Activated CD8-positive, alpha-beta memory T cell treated with anti-CD3 and anti-CD28 coated beads, Interleukin-2, amount 50 U/mL, for 1 hour (primary cell): Measurements from ENCODE around the gene HMX2.

Experiments used
- DNase-seq: peaks from one replicate; pipeline ENCODE4 v3.0.0-alpha.2; 2020; ENCODE audit errors: extremely low read depth

Gene HMX2

GRCh38 chr10:123147635-123148413, at the start of gene HMX2:
Gene HMX2 (plus strand): TSS chr10:123148136. CDS start chr10:123148379, 243 bp downstream.
- no peak for DNase-seq

- DNase-seq: no peak
Observed at GRCh38 chr10:123100030-123100762, 47.7 kb upstream of the HMX2 start.

GRCh38 chr10:123101872-123102271, 46.1 kb upstream of the HMX2 start:
- DNase-seq: no peak

GRCh38 chr10:123102673-123103072, 45.3 kb upstream of the HMX2 start:
- DNase-seq: no peak

GRCh38 chr10:123103944-123104343, 44.0 kb upstream of the HMX2 start:
- DNase-seq: no peak

GRCh38 chr10:123109466-123109865, 38.5 kb upstream of the HMX2 start:
- DNase-seq: no peak

GRCh38 chr10:123117644-123118417, 30.1 kb upstream of the HMX2 start:
- no peak for DNase-seq

GRCh38 chr10:123119081-123119480, 28.9 kb upstream of the HMX2 start:
- DNase-seq: no peak

GRCh38 chr10:123126246-123126645, 21.7 kb upstream of the HMX2 start:
- no peak for DNase-seq

- DNase-seq: no peak
Observed at GRCh38 chr10:123129618-123130271, 18.2 kb upstream of the HMX2 start.

GRCh38 chr10:123132576-123133477, 15.1 kb upstream of the HMX2 start:
- peak; percentile 68 for DNase-seq

- no peak for DNase-seq
Observed at GRCh38 chr10:123133541-123134342, 14.2 kb upstream of the HMX2 start.

GRCh38 chr10:123134343-123134914, 13.5 kb upstream of the HMX2 start:
- no peak for DNase-seq

- no peak for DNase-seq
Observed at GRCh38 chr10:123134915-123135414, 13.0 kb upstream of the HMX2 start.

GRCh38 chr10:123135415-123136141, 12.4 kb upstream of the HMX2 start, which contains the start of gene HMX3:
Gene HMX3 (plus strand): TSS chr10:123135970. CDS start chr10:123136051, 81 bp downstream.
- no peak for DNase-seq

- no peak for DNase-seq
Observed at GRCh38 chr10:123136221-123136805, 11.6 kb upstream of the HMX2 start.

- no peak for DNase-seq
Observed at GRCh38 chr10:123136806-123137642, 10.9 kb upstream of the HMX2 start.
